Measurements from ENCODE around the gene FAM20B. TPM values are rescaled to one million over a fixed set of nuclear protein-coding genes. Genes with fewer than 3 reads are reported as not detected.

Gene FAM20B
- total and polyA plus RNA-seq, 2 of the 13 experiments (the other 11 are each of a cell fraction or from before 2014, with no cell fraction given): 13.8 to 26.9 TPM

DNA sequence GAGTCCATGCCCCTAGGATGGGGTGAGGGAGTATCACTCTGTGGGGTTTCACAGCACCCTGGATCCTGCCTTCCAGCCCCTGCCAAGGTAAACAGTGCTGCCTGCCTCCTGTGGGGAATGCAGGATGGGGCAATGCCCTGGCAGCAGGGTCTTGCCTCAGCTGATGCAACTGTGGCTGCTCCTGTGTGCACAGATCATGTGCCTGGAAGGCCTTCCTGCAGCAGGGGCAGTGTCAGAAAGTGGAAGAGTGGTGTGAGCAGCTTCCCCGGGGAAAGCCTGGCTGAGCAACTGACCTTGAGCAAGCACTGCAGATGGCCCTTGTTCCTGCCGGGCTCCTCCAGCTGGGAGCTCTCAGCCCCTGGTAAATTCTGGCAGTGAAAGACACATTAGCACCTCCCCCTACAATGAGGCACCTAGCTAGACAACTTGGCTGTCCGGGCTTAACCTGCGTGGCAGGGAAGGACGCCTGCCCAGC is 66.0 kb downstream of the FAM20B start (continued):
- TF ChIP-seq THYN1 (CRISPR knock-in tag; IDR thresholded peaks at IDR 0.05; ENCODE audit: borderline replicate concordance, low read depth): no peak
- TF ChIP-seq SP5 (CRISPR knock-in tag; IDR thresholded peaks at IDR 0.05; ENCODE audit: borderline replicate concordance, low read depth): no peak
- no peak for TF ChIP-seq MIER3 (CRISPR knock-in tag; IDR thresholded peaks at IDR 0.05; ENCODE audit: borderline replicate concordance)
- TF ChIP-seq ATF7 (IDR thresholded peaks at IDR 0.05): no peak
- TF ChIP-seq ATF7 (CRISPR knock-in tag; IDR thresholded peaks at IDR 0.05): no peak
- no peak for TF ChIP-seq ZMYM3 (CRISPR knock-in tag; IDR thresholded peaks at IDR 0.05)
- TF ChIP-seq, protein P1, sequence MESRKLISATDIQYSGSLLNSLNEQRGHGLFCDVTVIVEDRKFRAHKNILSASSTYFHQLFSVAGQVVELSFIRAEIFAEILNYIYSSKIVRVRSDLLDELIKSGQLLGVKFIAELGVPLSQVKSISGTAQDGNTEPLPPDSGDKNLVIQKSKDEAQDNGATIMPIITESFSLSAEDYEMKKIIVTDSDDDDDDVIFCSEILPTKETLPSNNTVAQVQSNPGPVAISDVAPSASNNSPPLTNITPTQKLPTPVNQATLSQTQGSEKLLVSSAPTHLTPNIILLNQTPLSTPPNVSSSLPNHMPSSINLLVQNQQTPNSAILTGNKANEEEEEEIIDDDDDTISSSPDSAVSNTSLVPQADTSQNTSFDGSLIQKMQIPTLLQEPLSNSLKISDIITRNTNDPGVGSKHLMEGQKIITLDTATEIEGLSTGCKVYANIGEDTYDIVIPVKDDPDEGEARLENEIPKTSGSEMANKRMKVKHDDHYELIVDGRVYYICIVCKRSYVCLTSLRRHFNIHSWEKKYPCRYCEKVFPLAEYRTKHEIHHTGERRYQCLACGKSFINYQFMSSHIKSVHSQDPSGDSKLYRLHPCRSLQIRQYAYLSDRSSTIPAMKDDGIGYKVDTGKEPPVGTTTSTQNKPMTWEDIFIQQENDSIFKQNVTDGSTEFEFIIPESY (CRISPR knock-in tag; IDR thresholded peaks at IDR 0.05): peak; percentile 58; the same call in 1 of the 2 replicates
- no peak for TF ChIP-seq ISL2 (CRISPR knock-in tag; IDR thresholded peaks at IDR 0.05)
- TF ChIP-seq ZNF615 (CRISPR knock-in tag; IDR thresholded peaks at IDR 0.05; ENCODE audit: borderline replicate concordance): no peak
- TF ChIP-seq, protein P2, sequence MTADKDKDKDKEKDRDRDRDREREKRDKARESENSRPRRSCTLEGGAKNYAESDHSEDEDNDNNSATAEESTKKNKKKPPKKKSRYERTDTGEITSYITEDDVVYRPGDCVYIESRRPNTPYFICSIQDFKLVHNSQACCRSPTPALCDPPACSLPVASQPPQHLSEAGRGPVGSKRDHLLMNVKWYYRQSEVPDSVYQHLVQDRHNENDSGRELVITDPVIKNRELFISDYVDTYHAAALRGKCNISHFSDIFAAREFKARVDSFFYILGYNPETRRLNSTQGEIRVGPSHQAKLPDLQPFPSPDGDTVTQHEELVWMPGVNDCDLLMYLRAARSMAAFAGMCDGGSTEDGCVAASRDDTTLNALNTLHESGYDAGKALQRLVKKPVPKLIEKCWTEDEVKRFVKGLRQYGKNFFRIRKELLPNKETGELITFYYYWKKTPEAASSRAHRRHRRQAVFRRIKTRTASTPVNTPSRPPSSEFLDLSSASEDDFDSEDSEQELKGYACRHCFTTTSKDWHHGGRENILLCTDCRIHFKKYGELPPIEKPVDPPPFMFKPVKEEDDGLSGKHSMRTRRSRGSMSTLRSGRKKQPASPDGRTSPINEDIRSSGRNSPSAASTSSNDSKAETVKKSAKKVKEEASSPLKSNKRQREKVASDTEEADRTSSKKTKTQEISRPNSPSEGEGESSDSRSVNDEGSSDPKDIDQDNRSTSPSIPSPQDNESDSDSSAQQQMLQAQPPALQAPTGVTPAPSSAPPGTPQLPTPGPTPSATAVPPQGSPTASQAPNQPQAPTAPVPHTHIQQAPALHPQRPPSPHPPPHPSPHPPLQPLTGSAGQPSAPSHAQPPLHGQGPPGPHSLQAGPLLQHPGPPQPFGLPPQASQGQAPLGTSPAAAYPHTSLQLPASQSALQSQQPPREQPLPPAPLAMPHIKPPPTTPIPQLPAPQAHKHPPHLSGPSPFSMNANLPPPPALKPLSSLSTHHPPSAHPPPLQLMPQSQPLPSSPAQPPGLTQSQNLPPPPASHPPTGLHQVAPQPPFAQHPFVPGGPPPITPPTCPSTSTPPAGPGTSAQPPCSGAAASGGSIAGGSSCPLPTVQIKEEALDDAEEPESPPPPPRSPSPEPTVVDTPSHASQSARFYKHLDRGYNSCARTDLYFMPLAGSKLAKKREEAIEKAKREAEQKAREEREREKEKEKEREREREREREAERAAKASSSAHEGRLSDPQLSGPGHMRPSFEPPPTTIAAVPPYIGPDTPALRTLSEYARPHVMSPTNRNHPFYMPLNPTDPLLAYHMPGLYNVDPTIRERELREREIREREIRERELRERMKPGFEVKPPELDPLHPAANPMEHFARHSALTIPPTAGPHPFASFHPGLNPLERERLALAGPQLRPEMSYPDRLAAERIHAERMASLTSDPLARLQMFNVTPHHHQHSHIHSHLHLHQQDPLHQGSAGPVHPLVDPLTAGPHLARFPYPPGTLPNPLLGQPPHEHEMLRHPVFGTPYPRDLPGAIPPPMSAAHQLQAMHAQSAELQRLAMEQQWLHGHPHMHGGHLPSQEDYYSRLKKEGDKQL (CRISPR knock-in tag; IDR thresholded peaks at IDR 0.05; ENCODE audit: low read depth): no peak; the same call in 1 of the 2 replicates
- TF ChIP-seq DPF2 (CRISPR knock-in tag; IDR thresholded peaks at IDR 0.05; ENCODE audit: borderline replicate concordance, low read depth): no peak
- TF ChIP-seq RORA (CRISPR knock-in tag; IDR thresholded peaks at IDR 0.05): no peak
- TF ChIP-seq NCOA2 (CRISPR knock-in tag; IDR thresholded peaks at IDR 0.05): peak; percentile 77; the same call in 1 of the 2 replicates
- TF ChIP-seq CHD2 (IDR thresholded peaks at IDR 0.05; ENCODE audit: low read depth, low read length): no peak
- TF ChIP-seq ZNF431 (CRISPR knock-in tag; IDR thresholded peaks at IDR 0.05; ENCODE audit: borderline replicate concordance, low read depth): no peak
- TF ChIP-seq PITX1 (CRISPR knock-in tag; IDR thresholded peaks at IDR 0.05): 0 out of 2 replicates have a peak, but pooled peaks have one; percentile 12
- TF ChIP-seq, protein P3, sequence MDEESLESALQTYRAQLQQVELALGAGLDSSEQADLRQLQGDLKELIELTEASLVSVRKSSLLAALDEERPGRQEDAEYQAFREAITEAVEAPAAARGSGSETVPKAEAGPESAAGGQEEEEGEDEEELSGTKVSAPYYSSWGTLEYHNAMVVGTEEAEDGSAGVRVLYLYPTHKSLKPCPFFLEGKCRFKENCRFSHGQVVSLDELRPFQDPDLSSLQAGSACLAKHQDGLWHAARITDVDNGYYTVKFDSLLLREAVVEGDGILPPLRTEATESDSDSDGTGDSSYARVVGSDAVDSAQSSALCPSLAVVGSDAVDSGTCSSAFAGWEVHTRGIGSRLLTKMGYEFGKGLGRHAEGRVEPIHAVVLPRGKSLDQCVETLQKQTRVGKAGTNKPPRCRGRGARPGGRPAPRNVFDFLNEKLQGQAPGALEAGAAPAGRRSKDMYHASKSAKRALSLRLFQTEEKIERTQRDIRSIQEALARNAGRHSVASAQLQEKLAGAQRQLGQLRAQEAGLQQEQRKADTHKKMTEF (CRISPR knock-in tag; IDR thresholded peaks at IDR 0.05): peak; percentile 68
- TF ChIP-seq POLR2A (IDR thresholded peaks at IDR 0.05; ENCODE audit: insufficient read depth in 1 of 2, low read depth in 2 of 2, low read length in 2 of 2): peak in 1 of 2 experiments; percentile 19; a peak in 1 of 4 replicates
- peak; percentile 88; the same call in 1 of the 2 replicates for TF ChIP-seq HMG20A (CRISPR knock-in tag; IDR thresholded peaks at IDR 0.05; ENCODE audit: borderline replicate concordance)
- TF ChIP-seq ZNF644 (CRISPR knock-in tag; IDR thresholded peaks at IDR 0.05; ENCODE audit: low read depth): peak; percentile 78
- no peak for TF ChIP-seq ZNF205 (CRISPR knock-in tag; IDR thresholded peaks at IDR 0.05)
- TF ChIP-seq ELF1 (CRISPR knock-in tag; IDR thresholded peaks at IDR 0.05): peak; percentile 42; the same call in 1 of the 2 replicates
